GM19099 (cell line): ENCODE measurements around the gene MAST4.

ENCODE experiments used
- POLR2A ChIP-seq: IDR thresholded peaks from 3 replicates; pipeline ENCODE4 v1.6.1; 2011; ENCODE audit warnings: low read depth; ENCODE audit not compliant: insufficient read length; ENCODE audit errors: extremely low read depth

The MAST4 gene

GRCh38 chr5:66793049-66793448 is 196.9 kb downstream of the MAST4 start:
- TF ChIP-seq POLR2A = no peak

GRCh38 chr5:66795682-66796081 is 199.5 kb downstream of the MAST4 start:
- no peak for TF ChIP-seq POLR2A

- no peak for TF ChIP-seq POLR2A
Observed at GRCh38 chr5:66796305-66797292, 200.4 kb downstream of the MAST4 start.

GRCh38 chr5:66802941-66803340 is 206.7 kb downstream of the MAST4 start:
- no peak for TF ChIP-seq POLR2A

GRCh38 chr5:66805514-66806430 is 209.6 kb downstream of the MAST4 start:
- no peak for TF ChIP-seq POLR2A

GRCh38 chr5:66807743-66808142 is 211.6 kb downstream of the MAST4 start:
- TF ChIP-seq POLR2A = no peak

- no peak for TF ChIP-seq POLR2A
Observed at GRCh38 chr5:66808663-66809062, 212.5 kb downstream of the MAST4 start.

- TF ChIP-seq POLR2A = no peak
Observed at GRCh38 chr5:66810151-66810550, 214.0 kb downstream of the MAST4 start.

GRCh38 chr5:66810848-66811261 is 214.7 kb downstream of the MAST4 start:
- no peak for TF ChIP-seq POLR2A

GRCh38 chr5:66812291-66812690 is 216.1 kb downstream of the MAST4 start:
- TF ChIP-seq POLR2A = no peak

GRCh38 chr5:66813306-66813705 is 217.1 kb downstream of the MAST4 start:
- TF ChIP-seq POLR2A = no peak

GRCh38 chr5:66814146-66814991 is 218.2 kb downstream of the MAST4 start:
- TF ChIP-seq POLR2A = no peak

- no peak for TF ChIP-seq POLR2A
Observed at GRCh38 chr5:66818304-66818934, 222.2 kb downstream of the MAST4 start.

GRCh38 chr5:66818935-66819328 is 222.7 kb downstream of the MAST4 start:
- no peak for TF ChIP-seq POLR2A
